ENCODE measurements around the gene AMIGO3.

GRCh38 chr3:49718858-49719213, 648 bp downstream of the AMIGO3 start:
- TF ChIP-seq YY1 (IDR thresholded peaks at IDR 0.05; ENCODE audit: extremely low read depth, insufficient replicate concordance, low read depth, low read length) = no peak
- no peak for TF ChIP-seq JUND (IDR thresholded peaks at IDR 0.05)
- TF ChIP-seq, protein P1, sequence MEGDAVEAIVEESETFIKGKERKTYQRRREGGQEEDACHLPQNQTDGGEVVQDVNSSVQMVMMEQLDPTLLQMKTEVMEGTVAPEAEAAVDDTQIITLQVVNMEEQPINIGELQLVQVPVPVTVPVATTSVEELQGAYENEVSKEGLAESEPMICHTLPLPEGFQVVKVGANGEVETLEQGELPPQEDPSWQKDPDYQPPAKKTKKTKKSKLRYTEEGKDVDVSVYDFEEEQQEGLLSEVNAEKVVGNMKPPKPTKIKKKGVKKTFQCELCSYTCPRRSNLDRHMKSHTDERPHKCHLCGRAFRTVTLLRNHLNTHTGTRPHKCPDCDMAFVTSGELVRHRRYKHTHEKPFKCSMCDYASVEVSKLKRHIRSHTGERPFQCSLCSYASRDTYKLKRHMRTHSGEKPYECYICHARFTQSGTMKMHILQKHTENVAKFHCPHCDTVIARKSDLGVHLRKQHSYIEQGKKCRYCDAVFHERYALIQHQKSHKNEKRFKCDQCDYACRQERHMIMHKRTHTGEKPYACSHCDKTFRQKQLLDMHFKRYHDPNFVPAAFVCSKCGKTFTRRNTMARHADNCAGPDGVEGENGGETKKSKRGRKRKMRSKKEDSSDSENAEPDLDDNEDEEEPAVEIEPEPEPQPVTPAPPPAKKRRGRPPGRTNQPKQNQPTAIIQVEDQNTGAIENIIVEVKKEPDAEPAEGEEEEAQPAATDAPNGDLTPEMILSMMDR (IDR thresholded peaks at IDR 0.05 in 2 of 3, conservative IDR thresholded peaks at IDR 0.05 in 1 of 3; ENCODE audit: borderline replicate concordance in 1 of 3, insufficient read depth in 1 of 3, low read depth in 2 of 3, low read length in 2 of 3) = no peak
- TF ChIP-seq EZH2 (IDR thresholded peaks at IDR 0.05) = no peak
- TF ChIP-seq REST (IDR thresholded peaks at IDR 0.05; ENCODE audit: low read depth) = no peak
- TF ChIP-seq POLR2A (IDR thresholded peaks at IDR 0.05; ENCODE audit: borderline replicate concordance, extremely low read depth, insufficient read depth, insufficient read length) = no peak
- no peak for TF ChIP-seq EZH2phosphoT487 (IDR thresholded peaks at IDR 0.05; ENCODE audit: borderline replicate concordance)
- TF ChIP-seq EGR1 (IDR thresholded peaks at IDR 0.05; ENCODE audit: low read depth) = no peak
- TF ChIP-seq, protein P2, sequence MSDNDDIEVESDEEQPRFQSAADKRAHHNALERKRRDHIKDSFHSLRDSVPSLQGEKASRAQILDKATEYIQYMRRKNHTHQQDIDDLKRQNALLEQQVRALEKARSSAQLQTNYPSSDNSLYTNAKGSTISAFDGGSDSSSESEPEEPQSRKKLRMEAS (IDR thresholded peaks at IDR 0.05) = no peak
- no peak for TF ChIP-seq RAD21 (IDR thresholded peaks at IDR 0.05; ENCODE audit: low read depth)
- TF ChIP-seq SRF (IDR thresholded peaks at IDR 0.05; ENCODE audit: low read depth) = no peak
- no peak for TF ChIP-seq ZFX (IDR thresholded peaks at IDR 0.05)
- TF ChIP-seq POLR2AphosphoS5 (IDR thresholded peaks at IDR 0.05; ENCODE audit: low read depth, low read length) = no peak

Measured in HCT116 (cell line).